ENCODE measurements around the gene DNAH7.

Gene DNAH7

DNA sequence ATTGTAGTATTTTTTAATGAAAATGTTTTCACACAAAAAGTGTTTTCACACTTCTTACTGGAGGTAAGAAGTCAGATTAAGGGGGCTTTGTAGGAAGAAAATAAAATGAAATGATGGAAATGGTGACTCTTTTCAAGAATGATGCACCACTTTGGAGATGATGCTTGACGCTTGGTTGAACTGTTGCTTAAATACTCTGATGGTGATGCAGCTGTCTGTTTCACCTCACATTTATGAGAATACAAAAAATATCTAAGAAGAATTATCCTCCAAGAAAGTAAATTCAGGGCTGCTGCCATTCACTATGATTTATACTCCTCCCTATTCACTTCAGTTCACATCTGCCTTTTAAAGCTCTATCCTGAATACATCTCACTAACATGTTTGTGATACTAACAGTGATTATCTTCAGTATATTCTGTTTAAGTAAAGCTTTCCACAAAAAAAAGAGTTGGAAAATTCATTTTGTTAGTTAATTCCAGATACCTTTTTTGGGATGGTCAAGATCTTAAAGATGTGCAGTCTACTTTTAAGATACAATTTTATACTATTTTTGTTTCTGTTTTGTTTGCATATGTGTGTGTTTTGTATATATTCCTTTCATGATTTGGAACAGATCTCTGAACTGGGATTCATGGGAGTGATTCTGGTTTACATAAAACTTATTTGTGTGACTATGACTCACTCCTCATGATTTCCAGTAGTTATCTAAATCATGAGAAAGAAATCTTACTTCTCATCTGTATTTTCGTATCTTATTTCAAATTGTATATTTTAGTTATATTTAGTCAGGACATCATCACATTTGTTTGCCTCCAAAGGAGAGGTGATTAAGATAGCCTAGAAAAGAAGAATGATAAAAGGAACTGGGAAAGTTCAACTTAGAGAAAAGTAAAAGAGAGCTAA lies 358.5 kb downstream of the DNAH7 start:
- no peak for DNase-seq (ENCODE audit: low spot score)
- TF ChIP-seq, protein P1, sequence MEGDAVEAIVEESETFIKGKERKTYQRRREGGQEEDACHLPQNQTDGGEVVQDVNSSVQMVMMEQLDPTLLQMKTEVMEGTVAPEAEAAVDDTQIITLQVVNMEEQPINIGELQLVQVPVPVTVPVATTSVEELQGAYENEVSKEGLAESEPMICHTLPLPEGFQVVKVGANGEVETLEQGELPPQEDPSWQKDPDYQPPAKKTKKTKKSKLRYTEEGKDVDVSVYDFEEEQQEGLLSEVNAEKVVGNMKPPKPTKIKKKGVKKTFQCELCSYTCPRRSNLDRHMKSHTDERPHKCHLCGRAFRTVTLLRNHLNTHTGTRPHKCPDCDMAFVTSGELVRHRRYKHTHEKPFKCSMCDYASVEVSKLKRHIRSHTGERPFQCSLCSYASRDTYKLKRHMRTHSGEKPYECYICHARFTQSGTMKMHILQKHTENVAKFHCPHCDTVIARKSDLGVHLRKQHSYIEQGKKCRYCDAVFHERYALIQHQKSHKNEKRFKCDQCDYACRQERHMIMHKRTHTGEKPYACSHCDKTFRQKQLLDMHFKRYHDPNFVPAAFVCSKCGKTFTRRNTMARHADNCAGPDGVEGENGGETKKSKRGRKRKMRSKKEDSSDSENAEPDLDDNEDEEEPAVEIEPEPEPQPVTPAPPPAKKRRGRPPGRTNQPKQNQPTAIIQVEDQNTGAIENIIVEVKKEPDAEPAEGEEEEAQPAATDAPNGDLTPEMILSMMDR (IDR thresholded peaks at IDR 0.05; ENCODE audit: extremely low read depth, missing control alignments): no peak

DNA sequence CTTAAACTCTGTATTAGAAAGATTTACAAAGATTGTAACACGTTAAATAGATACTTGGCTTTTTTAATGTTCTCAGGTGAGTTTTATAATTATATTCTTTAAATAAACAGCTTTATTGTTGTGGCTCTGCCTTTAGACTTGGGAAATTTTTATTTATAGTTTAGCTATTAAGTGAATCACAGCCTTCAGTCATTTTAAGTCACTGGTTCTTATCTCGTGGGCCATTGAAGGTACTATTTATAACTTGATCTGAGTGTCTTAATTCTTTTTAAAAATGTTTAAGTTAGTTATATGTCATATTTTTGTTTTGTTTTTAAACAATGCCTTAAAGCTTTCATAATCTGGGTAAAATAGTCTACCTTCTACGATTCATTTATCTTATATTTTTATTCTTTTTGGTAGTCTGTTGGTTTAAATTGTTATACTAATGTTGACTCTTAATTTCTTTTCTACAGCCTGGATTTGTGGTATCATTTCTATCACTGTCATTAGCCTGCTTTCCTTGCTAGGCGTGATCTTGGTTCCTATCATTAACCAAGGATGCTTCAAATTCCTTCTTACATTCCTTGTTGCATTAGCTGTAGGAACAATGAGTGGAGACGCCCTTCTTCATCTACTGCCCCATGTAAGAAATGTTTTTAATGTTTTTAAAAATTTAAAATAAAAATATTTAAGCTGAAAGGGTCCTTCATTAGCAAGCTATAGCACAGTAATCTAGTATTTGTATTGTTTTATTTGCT lies 362.3 kb downstream of the DNAH7 start:
- no peak for DNase-seq (ENCODE audit: low spot score)
- TF ChIP-seq, protein P1 (IDR thresholded peaks at IDR 0.05; ENCODE audit: extremely low read depth, missing control alignments): no peak

GRCh38 chr2:195700480-195700879 lies 368.2 kb downstream of the DNAH7 start:
- DNase-seq (ENCODE audit: low spot score): no peak
- TF ChIP-seq, protein P1 (IDR thresholded peaks at IDR 0.05; ENCODE audit: extremely low read depth, missing control alignments): no peak

- no peak for DNase-seq (ENCODE audit: low spot score)
- TF ChIP-seq, protein P1 (IDR thresholded peaks at IDR 0.05; ENCODE audit: extremely low read depth, missing control alignments): no peak
Measured at GRCh38 chr2:195697681-195698220, 370.9 kb downstream of the DNAH7 start.

DNA sequence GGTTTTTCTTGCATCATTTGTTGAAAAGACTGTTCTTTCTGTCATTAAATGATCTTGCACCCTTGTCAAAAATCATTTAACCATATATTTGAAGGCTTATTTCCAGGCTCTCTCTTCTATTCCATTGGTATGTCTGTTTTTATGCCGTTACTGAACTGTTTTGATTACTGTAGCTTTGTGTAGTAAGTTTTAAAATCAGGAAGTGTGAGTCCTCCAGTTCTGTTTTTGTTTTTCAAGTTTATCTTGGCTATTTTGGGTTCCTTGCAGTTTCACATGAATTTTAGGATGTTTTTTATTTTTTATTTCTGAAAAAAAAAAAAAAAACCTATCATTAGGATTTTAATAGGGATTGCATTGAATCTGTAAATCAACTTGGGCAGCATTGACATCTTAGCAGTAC lies 372.6 kb downstream of the DNAH7 start:
- TF ChIP-seq, protein P1 (IDR thresholded peaks at IDR 0.05; ENCODE audit: extremely low read depth, missing control alignments): no peak
- no peak for DNase-seq (ENCODE audit: low spot score)

GRCh38 chr2:195695002-195695631 lies 373.5 kb downstream of the DNAH7 start:
- TF ChIP-seq, protein P1 (IDR thresholded peaks at IDR 0.05; ENCODE audit: extremely low read depth, missing control alignments): no peak
- DNase-seq (ENCODE audit: low spot score): no peak

Data from GM20000 (cell line).